ENCODE measurements around the gene AMPD2. TPM values are rescaled to one million over a fixed set of nuclear protein-coding genes. Genes with fewer than 3 reads are reported as not detected.

AMPD2 gene
- total and polyA plus RNA-seq, 2 of the 8 experiments (the other 6 are each of a cell fraction or from before 2014, with no cell fraction given) = 37.2 to 67.7 TPM

DNA sequence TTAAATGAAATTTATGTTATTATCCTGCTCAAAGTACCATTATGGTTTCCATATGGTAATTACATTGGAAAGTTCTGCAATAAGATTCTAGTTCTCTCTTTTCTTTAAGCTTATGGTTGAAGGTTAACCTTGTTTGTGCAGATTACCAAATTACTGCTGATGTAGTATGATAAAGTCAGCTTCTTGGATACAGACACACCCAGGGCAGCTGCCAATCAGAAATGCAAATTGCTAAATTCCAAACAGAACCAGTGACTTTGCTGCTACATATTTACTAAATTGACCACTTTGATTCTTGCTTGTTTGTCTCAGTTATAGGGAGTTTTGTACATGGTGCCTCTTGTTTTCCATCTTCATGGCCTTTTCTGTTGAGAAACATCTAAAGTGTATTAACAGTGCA lies 26.7 kb upstream of the AMPD2 start:
- Histone ChIP-seq H3K4ac (replicated peaks; ENCODE audit: insufficient read length, low read depth, low read length) (no peak overlapping the region), H2BK20ac (ENCODE audit: low read length) (no peak overlapping the region), H3K4me1 (replicated peaks in 1 of 4; ENCODE audit: control insufficient read depth in 3 of 4, insufficient read depth in 4 of 4, low read length in 3 of 4) (no peaks in the 10 kb centered on the region), H2AK5ac (ENCODE audit: low read depth, low read length) (no peak overlapping the region), H3K79me1 (ENCODE audit: low read depth, low read length) (no peaks in the 10 kb centered on the region), H4K8ac (ENCODE audit: extremely low read depth, insufficient read depth, low read length) (no peak overlapping the region), H2AFZ (ENCODE audit: low read length) (no peak overlapping the region), H4K91ac (replicated peaks; ENCODE audit: insufficient read length, low read length) (no peak overlapping the region), H3K9ac (replicated peaks in 1 of 4; ENCODE audit: extremely low read depth in 1 of 4, low read depth in 3 of 4, low read length in 3 of 4) (no peak overlapping the region), H3K23me2 (ENCODE audit: low read depth, low read length) (no peaks in the 10 kb centered on the region), H4K5ac (ENCODE audit: insufficient read length, low read depth, low read length) (no peak overlapping the region), H2BK5ac (ENCODE audit: low read depth, low read length) (no peak overlapping the region), H3K79me2 (ENCODE audit: control insufficient read depth in 1 of 2, insufficient read depth in 2 of 2, low read length in 2 of 2) (no peaks in the 10 kb centered on the region), H3K56ac (replicated peaks; ENCODE audit: insufficient read length, low read depth, low read length) (no peak overlapping the region), H3K18ac (ENCODE audit: extremely low read depth, low read length) (no peak overlapping the region), H3K27me3 (replicated peaks in 1 of 4; ENCODE audit: control insufficient read depth in 3 of 4, extremely low read depth in 1 of 4, insufficient read depth in 3 of 4, low read length in 3 of 4) (no peaks in the 10 kb centered on the region), H3K36me3 (ENCODE audit: control insufficient read depth in 2 of 4, insufficient read depth in 4 of 4, low read length in 3 of 4) (peaks cover 0 to 42% (median 5%) of the 10 kb centered on the region in 4 experiments; a peak in 4 of 8 replicates), H2BK12ac (ENCODE audit: low read depth, low read length) (no peak overlapping the region), H3K23ac (ENCODE audit: insufficient read length) (no peak overlapping the region), H2BK120ac (replicated peaks; ENCODE audit: low read depth, low read length) (no peak overlapping the region), H2BK15ac (ENCODE audit: low read length) (no peak overlapping the region), H3K9me3 (ENCODE audit: insufficient read depth in 2 of 2, low read depth in 1 of 2, low read length in 1 of 2) (no peaks in the 10 kb centered on the region), H3K4me3 (ENCODE audit: extremely low read depth in 1 of 4, insufficient read depth in 2 of 4, low read depth in 3 of 4, low read length in 4 of 4) (no peak overlapping the region), H3K14ac (ENCODE audit: insufficient read length) (no peak overlapping the region), H3K27ac (ENCODE audit: low read depth, low read length) (no peak overlapping the region), H3K4me2 (ENCODE audit: insufficient read depth in 1 of 2, low read depth in 2 of 2, low read length in 2 of 2) (no peak overlapping the region), H4K20me1 (replicated peaks in 1 of 2; ENCODE audit: control insufficient read depth in 1 of 2, insufficient read depth in 2 of 2, low read length in 2 of 2) (no peaks in the 10 kb centered on the region)
- POLR2A ChIA-PET (ENCODE audit: partially characterized antibody) = no interaction called here
- FAIRE-seq = no peak
- TF ChIP-seq GABPA (IDR thresholded peaks at IDR 0.05; ENCODE audit: borderline replicate concordance, insufficient read depth, low read length) = no peak
- no peak for TF ChIP-seq SIN3A (conservative IDR thresholded peaks at IDR 0.05 in 1 of 2, IDR thresholded peaks at IDR 0.05 in 1 of 2; ENCODE audit: low read depth in 1 of 2, low read length in 2 of 2)
- DNase-seq (ENCODE audit: low read depth in 1 of 2, low spot score in 2 of 2) = no peak
- CTCF ChIA-PET (ENCODE audit: partially characterized antibody) = no interaction called here

Data from H1 (cell line).